ENCODE measurements around the gene GAL3ST2.
"Not testable (repeated sequence)": the region's sequence is repeated elsewhere in the genome, so short reads cannot be mapped to it uniquely, and the experiment has no call there.

Gene GAL3ST2

GRCh38 chr2:241777170-241777685 lies 606 bp downstream of the GAL3ST2 start (continued):
- TF ChIP-seq PATZ1 (CRISPR knock-in tag; IDR thresholded peaks at IDR 0.05; ENCODE audit: borderline replicate concordance) (no peak), SNAI2 (CRISPR knock-in tag; IDR thresholded peaks at IDR 0.05) (no peak), ZNF565 (CRISPR knock-in tag; conservative IDR thresholded peaks at IDR 0.05; ENCODE audit: low read depth) (no peak)

GRCh38 chr2:241777686-241778627 lies 1.3 kb downstream of the GAL3ST2 start:
- TF ChIP-seq ZNF70 (CRISPR knock-in tag; IDR thresholded peaks at IDR 0.05) (no peak), TSHZ2 (CRISPR knock-in tag; IDR thresholded peaks at IDR 0.05) (no peak), ESRRG (CRISPR knock-in tag; IDR thresholded peaks at IDR 0.05) (no peak), TOX (CRISPR knock-in tag; IDR thresholded peaks at IDR 0.05; ENCODE audit: borderline replicate concordance) (no peak), POU6F1 (CRISPR knock-in tag; IDR thresholded peaks at IDR 0.05; ENCODE audit: borderline replicate concordance, low read depth) (no peak), ZFP3 (CRISPR knock-in tag; IDR thresholded peaks at IDR 0.05) (no peak), RARB (CRISPR knock-in tag; IDR thresholded peaks at IDR 0.05) (no peak), ZNF565 (CRISPR knock-in tag; conservative IDR thresholded peaks at IDR 0.05; ENCODE audit: low read depth) (no peak), PPARA (CRISPR knock-in tag; IDR thresholded peaks at IDR 0.05; ENCODE audit: borderline replicate concordance) (no peak)
- ATAC-seq, result no peak

- ATAC-seq, result no peak
- TF ChIP-seq GLIS3 (CRISPR knock-in tag; IDR thresholded peaks at IDR 0.05) (no peak), RARB (CRISPR knock-in tag; IDR thresholded peaks at IDR 0.05) (no peak), ESRRG (CRISPR knock-in tag; IDR thresholded peaks at IDR 0.05) (no peak), PPARA (CRISPR knock-in tag; IDR thresholded peaks at IDR 0.05; ENCODE audit: borderline replicate concordance) (no peak), OSR1 (CRISPR knock-in tag; IDR thresholded peaks at IDR 0.05) (no peak), CREB5 (CRISPR knock-in tag; IDR thresholded peaks at IDR 0.05; ENCODE audit: low read depth) (no peak)
Measured at GRCh38 chr2:241780939-241781569, 4.4 kb downstream of the GAL3ST2 start.

- ATAC-seq, result not testable (repeated sequence)
Measured at GRCh38 chr2:241782053-241782452, 5.4 kb downstream of the GAL3ST2 start.

GRCh38 chr2:241788135-241788534 lies 11.5 kb downstream of the GAL3ST2 start:
- ATAC-seq, result no peak
- TF ChIP-seq PATZ1 (CRISPR knock-in tag; IDR thresholded peaks at IDR 0.05; ENCODE audit: borderline replicate concordance) (no peak), GLIS3 (CRISPR knock-in tag; IDR thresholded peaks at IDR 0.05) (no peak), TCF4 (CRISPR knock-in tag; IDR thresholded peaks at IDR 0.05; ENCODE audit: borderline replicate concordance) (no peak), ZNF70 (CRISPR knock-in tag; IDR thresholded peaks at IDR 0.05) (no peak), ZNF8 (CRISPR knock-in tag; IDR thresholded peaks at IDR 0.05) (no peak), OSR1 (CRISPR knock-in tag; IDR thresholded peaks at IDR 0.05) (no peak), ISL1 (CRISPR knock-in tag; IDR thresholded peaks at IDR 0.05) (no peak), ESRRG (CRISPR knock-in tag; IDR thresholded peaks at IDR 0.05) (no peak), CSDC2 (CRISPR knock-in tag; IDR thresholded peaks at IDR 0.05) (no peak), CREB5 (CRISPR knock-in tag; IDR thresholded peaks at IDR 0.05; ENCODE audit: low read depth) (no peak), ZNF565 (CRISPR knock-in tag; conservative IDR thresholded peaks at IDR 0.05; ENCODE audit: low read depth) (no peak), ARNTL (CRISPR knock-in tag; IDR thresholded peaks at IDR 0.05; ENCODE audit: borderline replicate concordance, low read depth) (no peak), SNAI2 (CRISPR knock-in tag; IDR thresholded peaks at IDR 0.05) (no peak), ZC3H10 (CRISPR knock-in tag; IDR thresholded peaks at IDR 0.05) (no peak), BACH2 (CRISPR knock-in tag; IDR thresholded peaks at IDR 0.05; ENCODE audit: borderline replicate concordance) (no peak), ZFP3 (CRISPR knock-in tag; IDR thresholded peaks at IDR 0.05) (no peak)

All from SK-N-SH treated with all-trans-retinoic acid at 6 μM for 48 hours (cell line).